Choroid plexus epithelial cell (primary cell): ENCODE results near the gene KDM5B.

Experiments used
- DNase-seq: peaks from one replicate; pipeline ENCODE4 v3.0.0-alpha.2; 2010; ENCODE audit warnings: low read depth
- H3K4me3 ChIP-seq: 2 replicates; pipeline ENCODE4 v1.5.1; 2011; ENCODE audit warnings: low read depth, mild to moderate bottlenecking, control low read depth, low read length, moderate library complexity
- TF ChIP-seq, protein P1 (sequence below): conservative IDR thresholded peaks from 2 replicates; pipeline ENCODE4 v1.5.1; 2011; ENCODE audit warnings: low read depth, mild to moderate bottlenecking, control low read depth, inconsistent platforms, low read length, moderate library complexity

Gene KDM5B

DNA sequence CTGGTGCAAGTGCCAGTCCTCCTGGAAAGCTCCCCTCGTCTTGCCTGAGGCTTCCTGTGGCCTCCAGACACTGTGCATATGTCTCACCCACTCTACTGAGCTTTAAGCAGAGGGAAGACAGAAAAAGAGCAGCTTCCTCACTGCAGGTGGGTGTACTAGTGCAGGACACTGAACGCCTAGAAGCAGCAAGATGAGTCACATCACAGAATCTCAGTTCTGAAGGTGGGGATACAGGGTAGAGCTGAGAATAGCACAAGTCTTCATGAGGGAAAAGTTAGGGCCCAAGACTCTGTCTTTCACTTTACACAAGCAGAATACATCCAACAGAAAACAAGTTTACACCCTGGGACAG, 39.9 kb upstream of the KDM5B start:
- TF ChIP-seq, protein P1, sequence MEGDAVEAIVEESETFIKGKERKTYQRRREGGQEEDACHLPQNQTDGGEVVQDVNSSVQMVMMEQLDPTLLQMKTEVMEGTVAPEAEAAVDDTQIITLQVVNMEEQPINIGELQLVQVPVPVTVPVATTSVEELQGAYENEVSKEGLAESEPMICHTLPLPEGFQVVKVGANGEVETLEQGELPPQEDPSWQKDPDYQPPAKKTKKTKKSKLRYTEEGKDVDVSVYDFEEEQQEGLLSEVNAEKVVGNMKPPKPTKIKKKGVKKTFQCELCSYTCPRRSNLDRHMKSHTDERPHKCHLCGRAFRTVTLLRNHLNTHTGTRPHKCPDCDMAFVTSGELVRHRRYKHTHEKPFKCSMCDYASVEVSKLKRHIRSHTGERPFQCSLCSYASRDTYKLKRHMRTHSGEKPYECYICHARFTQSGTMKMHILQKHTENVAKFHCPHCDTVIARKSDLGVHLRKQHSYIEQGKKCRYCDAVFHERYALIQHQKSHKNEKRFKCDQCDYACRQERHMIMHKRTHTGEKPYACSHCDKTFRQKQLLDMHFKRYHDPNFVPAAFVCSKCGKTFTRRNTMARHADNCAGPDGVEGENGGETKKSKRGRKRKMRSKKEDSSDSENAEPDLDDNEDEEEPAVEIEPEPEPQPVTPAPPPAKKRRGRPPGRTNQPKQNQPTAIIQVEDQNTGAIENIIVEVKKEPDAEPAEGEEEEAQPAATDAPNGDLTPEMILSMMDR: no peak
- no peak overlapping the region for H3K4me3 ChIP-seq
- DNase-seq: peak; percentile 20

DNA sequence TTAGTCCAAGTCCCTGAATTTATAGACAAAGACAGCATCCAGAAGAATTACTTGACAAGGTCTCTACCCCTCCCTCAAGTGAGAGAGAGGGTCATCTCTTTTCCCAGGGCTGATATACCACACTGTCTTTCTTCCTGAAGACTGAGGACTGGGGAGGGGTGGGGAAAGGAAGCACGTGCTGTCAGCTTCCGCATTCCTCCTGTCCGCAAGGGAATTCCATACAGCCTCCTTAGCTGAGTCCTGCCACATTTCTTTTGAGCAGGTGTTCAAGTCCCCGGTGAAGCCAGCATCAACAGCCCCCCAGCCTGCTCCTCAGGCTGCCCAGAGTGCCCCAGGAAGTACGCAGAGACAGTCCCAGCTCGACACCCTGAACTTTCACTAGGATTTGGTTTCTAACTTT, 36.7 kb upstream of the KDM5B start:
- no peak overlapping the region for H3K4me3 ChIP-seq
- TF ChIP-seq, protein P1: no peak
- peak; percentile 35 for DNase-seq

DNA sequence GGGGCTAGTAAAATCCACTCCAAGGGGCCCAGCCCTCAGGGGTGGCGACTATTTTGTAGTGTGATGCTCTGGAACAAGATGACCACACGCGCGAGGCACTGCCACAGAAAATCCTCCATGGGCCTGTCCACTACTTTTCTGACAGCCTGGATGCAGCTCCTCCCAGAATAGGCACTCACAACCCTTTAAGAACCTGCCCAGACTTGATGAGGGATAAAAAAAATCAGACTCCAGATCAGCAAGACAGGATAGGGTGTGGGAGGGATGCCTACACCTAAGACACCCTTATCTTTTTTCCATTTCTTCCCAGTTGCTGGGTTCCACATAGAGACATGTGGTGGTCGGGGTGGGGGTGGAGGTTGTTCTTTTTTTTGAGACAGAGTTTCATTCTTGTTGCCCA, 36.0 kb upstream of the KDM5B start:
- no peak for DNase-seq
- TF ChIP-seq, protein P1: no peak
- H3K4me3 ChIP-seq: no peak overlapping the region

DNA sequence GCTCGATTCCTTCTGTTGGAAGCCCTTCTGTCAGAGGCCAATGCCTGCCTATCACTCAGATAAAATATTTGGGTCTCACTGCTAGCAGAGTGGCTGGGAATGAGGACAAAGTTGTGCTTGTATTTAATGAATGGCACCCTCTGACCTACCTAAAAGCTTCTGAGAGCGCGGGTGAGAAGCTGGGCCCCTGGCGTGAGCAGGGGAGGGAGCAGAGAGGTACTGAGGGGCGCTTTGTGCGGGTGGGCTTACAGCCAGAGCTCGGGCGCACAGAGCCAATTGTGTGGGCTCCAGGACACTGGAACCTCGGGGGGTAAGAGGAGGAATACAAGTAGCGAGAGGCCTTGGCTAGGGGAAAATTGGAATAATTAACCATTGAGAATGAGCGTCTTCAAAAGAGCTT, 34.9 kb upstream of the KDM5B start:
- no peak for DNase-seq
- H3K4me3 ChIP-seq: no peak overlapping the region
- TF ChIP-seq, protein P1: no peak

DNA sequence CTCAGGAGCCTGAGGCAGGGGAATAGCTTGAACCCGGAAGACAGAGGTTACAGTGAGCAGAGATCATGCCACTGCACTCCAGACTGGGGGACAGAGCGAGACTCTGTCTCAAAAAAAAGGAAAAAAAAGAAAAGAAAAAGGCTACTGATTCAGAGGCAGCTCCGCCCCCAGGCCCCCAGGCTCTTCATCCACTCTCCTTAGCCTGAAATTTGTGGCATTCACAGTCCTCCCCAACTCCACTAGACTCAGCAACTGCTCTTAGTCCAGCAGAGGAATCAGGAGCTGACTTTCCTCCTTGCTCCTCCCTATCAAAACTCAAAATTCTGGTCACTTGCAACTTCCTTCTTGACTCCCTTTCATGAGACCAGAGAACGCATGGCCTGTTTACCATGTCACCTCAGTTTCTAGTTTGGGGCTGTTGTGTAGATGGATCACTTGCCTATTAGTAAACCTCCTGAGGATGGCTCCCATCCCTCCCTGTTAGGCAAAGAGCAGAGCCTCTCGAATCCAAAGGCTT, 29.6 kb upstream of the KDM5B start:
- H3K4me3 ChIP-seq: no peak overlapping the region
- TF ChIP-seq, protein P1: no peak
- DNase-seq: no peak

DNA sequence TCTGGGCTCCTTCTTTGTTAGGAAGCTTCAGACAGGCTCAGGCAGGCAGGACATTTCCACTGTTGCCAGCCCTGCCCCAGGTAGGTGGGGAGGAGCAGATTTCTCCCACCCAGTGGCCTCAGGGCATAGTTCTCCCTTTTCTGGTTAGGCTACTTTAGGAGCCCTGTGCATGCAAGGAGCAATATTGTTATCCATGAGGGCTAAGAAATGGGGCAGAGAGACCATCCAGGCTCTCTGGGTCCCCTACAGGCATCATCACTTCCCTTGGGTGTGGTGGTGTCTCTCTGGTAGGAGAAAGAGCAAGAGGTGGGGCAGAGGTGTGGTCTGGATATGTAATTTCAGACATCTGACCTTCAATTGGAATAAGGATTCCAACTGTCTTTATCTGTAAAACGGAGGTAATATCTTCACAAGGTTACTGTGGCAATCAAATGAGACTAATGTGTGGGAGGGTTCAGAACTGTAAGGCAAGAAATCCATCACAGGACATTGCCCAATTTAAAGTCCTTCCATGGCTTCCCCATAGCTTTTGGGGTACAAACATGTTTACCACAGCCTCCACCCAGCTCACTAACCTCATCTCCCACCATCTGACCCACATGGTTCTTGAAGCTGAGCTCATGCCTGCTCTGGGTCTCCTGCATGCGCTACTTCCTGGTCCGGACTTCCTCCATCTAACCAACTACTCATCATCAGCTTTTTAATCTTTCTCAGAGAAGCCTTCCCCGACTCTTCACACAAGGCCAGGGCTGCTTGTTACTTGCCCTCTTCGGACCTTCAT, 28.6 kb upstream of the KDM5B start:
- TF ChIP-seq, protein P1: no peak
- DNase-seq: no peak
- H3K4me3 ChIP-seq: no peak overlapping the region

DNA sequence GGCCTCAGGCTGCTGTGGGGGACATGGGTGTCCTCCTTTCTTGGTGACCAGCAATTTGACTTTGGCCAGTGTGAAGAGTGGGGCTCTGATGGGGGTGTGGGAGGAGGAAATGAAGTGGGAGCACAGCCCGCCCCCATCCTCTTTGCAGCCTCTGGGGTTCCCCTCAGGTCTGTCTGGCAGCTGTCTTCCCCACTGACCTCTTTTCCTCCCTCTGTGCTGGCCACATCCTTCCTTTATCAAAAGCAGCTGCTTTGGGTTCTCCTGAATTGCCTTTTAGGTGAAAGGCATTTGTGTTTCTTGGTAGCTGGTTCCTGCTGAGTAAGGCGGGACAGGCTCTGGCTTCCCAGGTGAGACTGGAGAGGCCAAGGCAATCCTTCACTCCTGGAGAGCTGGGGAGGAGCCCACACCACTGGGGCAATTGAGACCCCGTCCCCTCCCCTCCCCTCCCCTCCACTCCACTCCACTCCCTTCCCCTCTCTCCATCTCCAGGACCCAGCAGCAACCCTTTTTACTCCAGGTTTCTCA, 27.4 kb upstream of the KDM5B start:
- TF ChIP-seq, protein P1: no peak
- H3K4me3 ChIP-seq: no peak overlapping the region
- no peak for DNase-seq
